Parathyroid adenoma (tissue), 2 donors: Measurements from ENCODE around the gene FRZB.

Source experiments
- H2AFZ ChIP-seq: fragments of 300-600 bp; sonication (generic); one replicate; pipeline ENCODE4 v1.7.0; 2017; ENCODE audit warnings: antibody characterized with exemption, mild to moderate bottlenecking
- H3K27ac ChIP-seq: fragments of 300-600 bp; sonication (generic); one replicate; pipeline ENCODE4 v1.7.0; 2017
- H3K27me3 ChIP-seq: fragments of 300-600 bp; sonication (generic); one replicate; pipeline ENCODE4 v1.7.0; 2017; ENCODE audit warnings: low read length; ENCODE audit not compliant: control insufficient read depth, insufficient read depth
- H3K36me3 ChIP-seq: fragments of 300-600 bp; sonication (generic); one replicate; pipeline ENCODE4 v1.7.0; 2017; ENCODE audit warnings: low read length; ENCODE audit not compliant: control insufficient read depth, insufficient read depth
- H3K4me1 ChIP-seq: fragments of 300-600 bp; sonication (generic); one replicate; pipeline ENCODE4 v1.7.0; 2017; ENCODE audit warnings: control low read depth
- H3K4me2 ChIP-seq: fragments of 300-600 bp; sonication (generic); one replicate; pipeline ENCODE4 v1.7.0; 2017; ENCODE audit warnings: low read length
- H3K4me3 ChIP-seq: fragments of 300-600 bp; sonication (generic); one replicate; pipeline ENCODE4 v1.7.0; 2017; ENCODE audit warnings: low read depth, low read length
- H3K79me2 ChIP-seq: fragments of 300-600 bp; sonication (generic); one replicate; pipeline ENCODE4 v1.7.0; 2017; ENCODE audit warnings: control low read depth
- H3K9ac ChIP-seq: fragments of 300-600 bp; sonication (generic); one replicate; pipeline ENCODE4 v1.7.0; 2017; ENCODE audit warnings: mild to moderate bottlenecking
- H3K9me3 ChIP-seq: fragments of 300-600 bp; sonication (generic); one replicate; pipeline ENCODE4 v1.7.0; 2017; ENCODE audit warnings: low read length; ENCODE audit not compliant: control insufficient read depth
- TF ChIP-seq, protein P1 (sequence below): fragments of 300-600 bp; sonication (generic); IDR thresholded peaks from one replicate; pipeline ENCODE4 v1.7.0; 2017; ENCODE audit warnings: antibody characterized with exemption, mild to moderate bottlenecking
- donor health status: primary hyperparathyroidism.

Gene FRZB

GRCh38 chr2:182833084-182833854, 33.2 kb downstream of the FRZB start:
- Histone ChIP-seq H2AFZ (no peak overlapping the region), H3K79me2 (no peaks in the 10 kb centered on the region), H3K36me3 (no peaks in the 10 kb centered on the region), H3K4me3 (no peak overlapping the region), H3K9ac (no peak overlapping the region), H3K9me3 (no peaks in the 10 kb centered on the region), H3K27ac (no peak overlapping the region), H3K4me1 (no peaks in the 10 kb centered on the region), H3K4me2 (no peak overlapping the region), H3K27me3 (no peaks in the 10 kb centered on the region)
- TF ChIP-seq, protein P1, sequence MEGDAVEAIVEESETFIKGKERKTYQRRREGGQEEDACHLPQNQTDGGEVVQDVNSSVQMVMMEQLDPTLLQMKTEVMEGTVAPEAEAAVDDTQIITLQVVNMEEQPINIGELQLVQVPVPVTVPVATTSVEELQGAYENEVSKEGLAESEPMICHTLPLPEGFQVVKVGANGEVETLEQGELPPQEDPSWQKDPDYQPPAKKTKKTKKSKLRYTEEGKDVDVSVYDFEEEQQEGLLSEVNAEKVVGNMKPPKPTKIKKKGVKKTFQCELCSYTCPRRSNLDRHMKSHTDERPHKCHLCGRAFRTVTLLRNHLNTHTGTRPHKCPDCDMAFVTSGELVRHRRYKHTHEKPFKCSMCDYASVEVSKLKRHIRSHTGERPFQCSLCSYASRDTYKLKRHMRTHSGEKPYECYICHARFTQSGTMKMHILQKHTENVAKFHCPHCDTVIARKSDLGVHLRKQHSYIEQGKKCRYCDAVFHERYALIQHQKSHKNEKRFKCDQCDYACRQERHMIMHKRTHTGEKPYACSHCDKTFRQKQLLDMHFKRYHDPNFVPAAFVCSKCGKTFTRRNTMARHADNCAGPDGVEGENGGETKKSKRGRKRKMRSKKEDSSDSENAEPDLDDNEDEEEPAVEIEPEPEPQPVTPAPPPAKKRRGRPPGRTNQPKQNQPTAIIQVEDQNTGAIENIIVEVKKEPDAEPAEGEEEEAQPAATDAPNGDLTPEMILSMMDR: no peak

- no peak overlapping the region for H2AFZ ChIP-seq
- no peak overlapping the region for H3K9ac ChIP-seq
- H3K27ac ChIP-seq: no peak overlapping the region
- no peaks in the 10 kb centered on the region for H3K27me3 ChIP-seq
- H3K4me1 ChIP-seq: no peaks in the 10 kb centered on the region
- H3K9me3 ChIP-seq: no peaks in the 10 kb centered on the region
- no peak overlapping the region for H3K4me2 ChIP-seq
- TF ChIP-seq, protein P1: no peak
- H3K36me3 ChIP-seq: no peaks in the 10 kb centered on the region
- no peak overlapping the region for H3K4me3 ChIP-seq
- no peaks in the 10 kb centered on the region for H3K79me2 ChIP-seq
Measured at GRCh38 chr2:182831921-182832320, 34.5 kb downstream of the FRZB start.

DNA sequence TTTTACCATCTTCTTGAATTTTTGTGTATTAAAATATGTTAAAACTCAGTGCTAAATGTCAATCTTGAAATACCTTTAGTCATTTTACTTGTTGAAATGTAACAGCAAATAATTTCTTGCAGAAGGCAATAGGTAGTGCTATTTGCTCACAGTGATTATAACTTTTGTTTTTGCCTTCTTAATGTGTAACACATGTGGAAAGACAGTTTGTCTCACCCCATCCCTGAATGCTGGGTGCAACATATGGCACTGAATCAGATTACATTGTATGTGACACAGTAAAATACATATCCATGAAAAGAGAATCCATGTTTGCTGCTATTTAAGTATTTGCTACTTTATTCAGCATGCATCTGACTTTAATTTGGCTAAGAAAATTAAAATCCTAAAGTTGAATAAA, 35.3 kb downstream of the FRZB start:
- Histone ChIP-seq H2AFZ (no peak overlapping the region), H3K27ac (no peak overlapping the region), H3K9ac (no peak overlapping the region), H3K4me1 (no peaks in the 10 kb centered on the region), H3K27me3 (no peaks in the 10 kb centered on the region), H3K36me3 (no peaks in the 10 kb centered on the region), H3K9me3 (no peaks in the 10 kb centered on the region), H3K4me2 (no peak overlapping the region), H3K4me3 (no peak overlapping the region), H3K79me2 (no peaks in the 10 kb centered on the region)
- TF ChIP-seq, protein P1: no peak

GRCh38 chr2:182827182-182827879, 39.1 kb downstream of the FRZB start:
- Histone ChIP-seq H3K79me2 (no peaks in the 10 kb centered on the region), H3K9ac (no peak overlapping the region), H3K4me3 (no peak overlapping the region), H3K27me3 (no peaks in the 10 kb centered on the region), H3K36me3 (no peaks in the 10 kb centered on the region), H3K9me3 (no peaks in the 10 kb centered on the region), H3K4me2 (no peak overlapping the region), H3K27ac (no peak overlapping the region), H3K4me1 (no peaks in the 10 kb centered on the region), H2AFZ (peak overlapping the region; percentile 16)
- TF ChIP-seq, protein P1: no peak
